ENCODE data around the gene AOAH.

AOAH gene

DNA sequence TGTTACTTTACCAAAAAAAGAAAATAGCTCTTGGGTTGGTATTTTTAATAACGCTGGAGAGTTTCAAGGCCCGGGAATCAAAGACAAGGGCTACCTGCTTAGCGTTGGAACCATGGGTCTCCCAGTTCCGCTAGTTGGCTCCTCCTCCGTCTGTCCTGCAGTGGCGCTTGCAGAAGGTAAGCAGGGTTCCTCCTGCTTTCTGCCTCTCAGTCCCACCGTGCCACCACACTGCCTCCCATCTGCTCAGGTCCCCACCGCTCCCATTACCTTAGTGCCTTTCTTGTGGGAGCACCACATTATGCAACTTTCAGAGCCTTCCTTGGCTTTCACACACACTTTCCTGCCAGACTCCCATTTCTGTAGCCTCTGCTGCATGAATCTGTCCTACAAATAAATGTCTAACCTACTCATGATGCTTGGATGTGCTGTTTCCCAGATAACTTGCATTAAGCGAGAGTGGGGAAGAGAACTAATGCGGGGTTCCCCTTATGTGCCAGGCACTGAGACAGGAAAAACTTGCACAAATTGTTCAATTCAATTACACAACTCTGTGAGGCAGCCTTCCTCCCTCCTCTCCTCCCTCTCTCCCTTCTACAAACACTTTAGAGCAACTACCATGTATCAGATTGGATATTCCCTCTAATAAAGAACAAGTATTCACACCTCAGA, 124.5 kb downstream of the AOAH start:
- no peak for DNase-seq

DNA sequence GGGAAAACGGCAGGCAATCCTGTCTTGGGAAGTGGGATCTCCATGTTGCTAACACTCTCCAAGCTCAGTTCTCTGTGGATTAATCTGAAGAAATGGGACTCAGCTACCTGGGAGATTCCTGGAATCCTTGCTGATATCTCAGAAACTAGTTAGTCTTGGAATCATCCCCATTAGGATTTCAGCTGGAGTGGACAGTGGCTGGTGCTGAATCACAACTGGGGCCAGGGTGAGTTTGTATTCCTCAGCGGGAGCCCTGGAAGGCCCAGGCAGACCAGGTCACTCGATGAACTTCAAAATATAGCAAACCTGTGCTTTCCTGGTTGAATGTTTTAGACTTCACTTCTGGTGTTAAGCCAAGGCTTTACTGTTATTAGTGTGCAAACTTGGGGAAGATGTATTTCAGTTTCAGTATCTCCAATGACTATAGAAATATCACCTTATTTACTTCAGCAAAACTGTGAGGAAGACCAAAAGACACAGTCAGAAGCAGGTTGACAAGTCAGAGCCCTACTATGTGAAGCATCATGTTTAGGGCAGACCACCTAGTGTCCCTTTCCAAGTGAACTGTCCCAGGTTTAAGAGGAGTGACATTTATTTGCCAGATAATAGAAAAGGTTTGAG, 126.1 kb downstream of the AOAH start:
- no peak for DNase-seq

DNA sequence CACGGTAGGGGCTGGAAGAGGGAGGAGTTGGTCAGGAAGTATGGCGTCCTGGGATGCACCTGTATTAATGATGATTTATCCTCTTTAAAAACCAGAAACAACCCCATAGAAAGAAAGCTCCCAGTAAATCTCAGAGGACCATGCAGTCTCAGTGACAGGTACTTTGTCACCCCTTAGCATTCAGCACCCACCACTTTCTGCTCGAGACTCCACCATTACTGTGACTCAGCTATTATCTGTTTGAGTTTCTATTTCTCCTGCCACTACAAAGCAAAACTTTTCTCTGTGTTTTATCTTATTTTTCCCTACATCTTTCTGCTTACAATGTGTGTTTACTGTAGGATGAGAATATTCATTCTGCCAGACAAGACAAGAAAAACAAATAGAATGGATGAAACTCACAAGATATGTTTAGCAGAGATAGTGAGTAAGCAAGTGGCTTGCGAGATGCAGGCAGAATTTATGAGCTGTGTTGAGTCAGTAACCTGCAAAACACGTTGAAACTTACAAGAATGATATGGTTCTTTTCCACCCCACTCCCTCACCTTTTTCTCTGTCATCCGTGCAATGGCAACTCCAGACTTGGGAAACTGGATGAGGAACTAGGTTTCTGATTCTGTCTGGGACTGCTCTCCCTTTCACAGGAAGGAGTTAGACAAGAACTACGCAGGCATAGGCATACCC, 127.1 kb downstream of the AOAH start:
- DNase-seq = no peak

DNA sequence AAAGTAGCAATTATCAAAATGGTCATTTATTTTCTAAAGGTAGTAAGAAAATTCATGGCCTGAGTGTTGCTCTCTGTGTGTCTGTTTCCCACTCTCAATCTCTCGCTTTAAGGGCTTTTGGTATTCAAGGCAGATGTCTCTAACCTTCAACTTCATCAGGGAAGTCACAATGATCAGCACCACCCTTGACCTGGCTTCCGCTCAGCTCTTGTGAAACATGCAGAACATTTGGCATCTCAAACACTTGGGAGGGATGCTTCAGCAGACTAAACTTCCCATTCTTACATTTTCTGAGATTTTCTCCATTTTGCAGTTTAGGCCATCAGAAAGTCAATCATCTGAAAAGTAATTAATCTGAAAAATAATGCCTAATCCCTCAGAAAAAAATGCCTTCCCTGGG, 129.8 kb downstream of the AOAH start:
- no peak for DNase-seq

DNA sequence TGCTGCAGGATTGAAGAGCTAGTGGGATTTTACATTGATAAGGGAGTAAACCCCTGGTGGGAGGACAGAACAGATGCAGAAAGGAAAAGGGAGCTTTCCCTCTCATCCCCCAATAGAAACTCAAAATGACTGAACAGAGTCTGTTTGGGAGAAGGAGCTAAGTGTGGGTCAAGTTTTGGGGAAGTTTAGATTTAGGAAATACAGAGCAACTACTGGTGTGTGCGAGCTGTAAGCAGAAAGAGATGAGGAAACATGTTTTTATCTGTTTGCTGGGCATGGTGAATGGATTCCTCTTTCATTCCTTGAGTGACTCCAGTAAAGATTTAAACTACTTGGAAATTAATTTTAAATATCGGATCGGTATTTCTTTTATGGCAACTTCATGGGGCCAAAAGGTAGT, 132.7 kb downstream of the AOAH start:
- DNase-seq = no peak

DNA sequence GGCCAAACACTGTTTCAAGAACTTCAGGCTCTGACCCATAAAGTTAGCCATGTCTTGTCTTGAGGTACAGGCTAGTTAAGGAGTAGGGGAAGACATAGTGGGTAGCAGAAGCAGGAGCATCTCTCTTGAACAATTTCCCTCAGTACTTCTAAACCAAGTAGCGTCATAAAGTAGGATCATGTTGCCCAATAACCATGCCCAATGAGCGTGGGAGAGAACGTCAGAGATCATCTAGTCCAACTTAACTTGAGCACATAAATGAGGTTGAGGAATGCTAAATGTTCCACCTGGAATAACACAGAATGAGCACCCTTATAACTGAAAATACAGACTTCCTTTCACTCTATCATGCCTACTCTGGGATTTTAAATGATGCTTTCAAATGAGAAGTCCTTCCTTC, 134.9 kb downstream of the AOAH start:
- DNase-seq = no peak

DNA sequence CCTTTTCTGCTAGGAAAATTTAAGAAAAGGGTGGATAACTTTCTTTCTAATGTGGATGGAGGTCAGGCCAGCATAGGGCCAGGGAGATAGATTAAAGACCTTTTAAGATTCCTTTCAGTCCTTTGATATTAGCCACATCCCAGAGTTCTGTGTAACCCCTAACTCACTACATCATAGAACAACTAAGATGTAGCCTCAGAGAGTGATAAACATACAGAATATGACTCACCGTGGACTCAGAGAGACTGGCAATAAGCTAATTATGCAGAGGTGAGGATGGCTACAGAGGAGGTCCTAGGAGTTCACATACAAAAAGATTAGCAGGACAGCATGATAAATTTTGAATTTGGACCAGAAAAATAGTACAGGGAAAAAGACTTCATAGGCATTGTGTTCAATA, 141.0 kb downstream of the AOAH start:
- DNase-seq = no peak

DNA sequence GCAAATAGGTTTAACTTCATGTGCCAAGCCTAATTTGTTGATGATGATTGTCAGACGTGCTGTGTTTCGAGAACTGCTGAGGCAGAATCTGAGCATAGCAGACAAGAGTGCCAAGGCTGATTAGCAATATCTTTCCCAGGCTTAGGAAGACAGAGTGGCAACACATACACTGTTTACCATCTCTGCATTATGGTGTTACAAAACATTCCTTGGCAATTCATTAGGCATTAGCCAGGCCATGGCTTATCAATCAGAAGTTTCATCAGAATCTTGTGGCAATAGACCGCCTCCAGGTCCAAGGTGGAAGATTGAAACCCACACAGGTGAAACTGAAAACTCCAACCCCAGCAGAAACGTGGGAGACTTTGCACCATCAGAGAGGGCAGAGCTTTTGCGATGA, 148.5 kb downstream of the AOAH start:
- no peak for DNase-seq

DNA sequence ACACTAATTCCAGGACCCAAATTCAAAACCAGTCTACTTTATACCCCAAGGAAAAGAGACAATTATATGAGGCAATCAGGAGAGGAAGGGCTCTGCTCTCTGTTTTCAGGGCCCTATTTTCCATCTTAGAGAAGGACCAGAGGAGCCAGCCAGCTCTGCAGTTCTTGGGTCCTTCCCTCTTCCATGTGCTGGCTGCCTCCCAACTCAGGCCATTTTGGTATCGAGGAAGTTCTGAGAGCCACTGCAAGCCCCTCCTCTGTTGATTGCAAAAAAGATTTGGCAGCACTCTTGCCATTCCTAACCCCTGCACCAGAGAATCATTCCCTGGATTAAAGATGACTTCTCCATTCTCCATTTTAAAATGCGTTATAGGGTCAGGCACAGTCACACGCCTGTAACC, 151.2 kb downstream of the AOAH start:
- DNase-seq = no peak

DNA sequence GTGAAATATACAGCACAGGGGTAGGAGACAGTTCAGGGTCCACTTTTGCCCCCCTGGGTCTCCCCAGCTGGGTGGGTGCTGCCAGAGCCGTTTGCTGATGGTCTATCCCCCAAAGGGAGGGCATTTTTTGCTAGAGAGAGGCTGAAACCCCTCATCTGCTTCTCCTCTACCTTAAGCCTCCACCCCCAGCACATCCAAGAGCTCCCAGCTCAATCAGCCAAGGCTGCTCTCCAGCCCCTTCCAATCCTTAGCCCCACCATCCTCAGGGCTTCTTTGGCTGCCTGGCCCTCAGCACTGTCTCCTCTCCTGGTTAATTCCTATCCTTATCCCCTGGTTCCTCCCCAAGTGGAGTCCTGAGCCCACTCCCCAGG, 153.1 kb downstream of the AOAH start:
- no peak for DNase-seq

DNA sequence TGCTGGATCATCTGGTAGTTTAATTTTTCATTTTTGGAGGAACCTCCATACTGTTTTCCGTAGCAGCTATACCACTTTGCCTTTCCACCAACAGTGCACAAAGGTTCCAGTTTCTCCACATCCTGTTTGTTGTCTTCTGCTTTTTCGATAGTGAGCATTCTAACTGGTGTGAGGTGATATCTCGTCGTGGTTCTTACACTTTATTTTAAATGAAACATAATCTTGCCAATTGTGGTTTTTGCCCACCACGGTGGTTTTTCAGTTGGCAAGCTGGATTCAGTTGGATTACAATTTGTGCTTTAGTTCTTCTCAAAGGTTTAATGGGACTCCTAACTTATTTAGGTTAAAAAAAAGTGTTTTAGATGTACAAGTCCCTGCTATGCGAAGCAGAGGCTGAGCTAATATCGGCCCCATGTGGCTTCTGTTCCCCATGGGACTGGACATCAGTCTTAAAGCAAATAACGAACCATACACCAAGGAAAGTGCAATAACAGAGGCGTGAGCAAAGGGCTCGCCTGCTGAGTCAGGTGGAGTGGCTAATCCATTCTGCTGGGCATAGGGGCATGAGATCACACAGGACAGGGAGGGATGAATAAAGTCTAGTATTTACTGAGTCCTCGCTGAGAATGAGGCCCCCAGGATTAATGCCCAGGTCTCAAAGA, 153.6 kb downstream of the AOAH start:
- DNase-seq = no peak

DNA sequence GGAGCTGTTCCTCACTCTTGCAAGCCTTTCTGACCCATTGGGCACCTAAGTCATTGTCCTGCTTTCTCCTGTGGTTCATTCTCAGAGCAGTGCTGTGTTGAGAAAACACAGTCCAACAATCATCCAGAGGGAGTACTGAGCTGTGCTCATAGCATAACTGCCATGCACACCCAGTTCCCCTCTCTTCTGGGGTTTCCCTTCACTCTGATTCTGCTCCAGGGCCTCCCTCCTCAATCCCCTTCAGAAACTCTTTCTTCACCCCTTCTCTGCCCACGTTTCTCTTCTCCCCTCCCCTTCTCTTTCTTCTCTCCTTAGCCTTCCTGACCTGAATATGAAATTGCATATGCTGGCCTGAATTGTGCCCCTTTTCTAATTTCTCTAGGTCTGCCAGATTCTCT, 155.8 kb downstream of the AOAH start:
- DNase-seq = no peak

DNA sequence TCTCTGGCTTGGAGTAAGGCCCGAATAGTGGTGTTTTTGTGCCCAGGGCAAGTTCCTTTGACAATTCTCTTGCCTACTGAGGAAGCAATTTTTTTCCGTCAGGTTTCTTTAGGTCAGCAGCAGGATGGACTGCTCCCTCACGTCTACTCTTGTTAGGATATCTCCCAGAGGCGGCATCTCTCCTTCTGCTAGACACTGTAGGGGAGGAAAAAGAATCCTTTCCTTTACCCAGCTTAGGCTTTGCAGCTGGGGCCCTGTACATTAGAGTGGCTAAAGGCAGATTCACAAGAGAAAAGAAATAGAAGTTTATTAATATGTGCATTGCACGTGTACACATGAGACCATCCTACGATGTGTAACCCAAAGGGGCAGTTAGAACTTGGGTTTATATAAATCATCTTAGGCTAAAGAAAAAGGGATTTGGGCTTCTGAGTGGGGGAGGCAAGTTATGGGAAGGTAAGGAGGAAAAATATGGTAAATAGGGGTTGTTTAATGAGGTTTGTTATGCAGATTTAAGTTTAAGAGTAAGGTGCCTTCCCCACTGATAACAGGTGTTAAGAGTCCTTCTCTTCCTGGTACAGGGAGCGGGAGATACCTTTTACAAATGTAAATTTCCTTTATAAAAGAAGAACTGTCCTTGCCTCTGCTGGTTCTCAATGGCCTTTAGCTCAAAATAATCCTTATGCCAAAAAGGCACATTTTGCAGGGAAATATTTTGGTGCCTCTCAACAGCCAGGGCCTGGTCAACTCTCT, 156.4 kb downstream of the AOAH start:
- no peak for DNase-seq

DNA sequence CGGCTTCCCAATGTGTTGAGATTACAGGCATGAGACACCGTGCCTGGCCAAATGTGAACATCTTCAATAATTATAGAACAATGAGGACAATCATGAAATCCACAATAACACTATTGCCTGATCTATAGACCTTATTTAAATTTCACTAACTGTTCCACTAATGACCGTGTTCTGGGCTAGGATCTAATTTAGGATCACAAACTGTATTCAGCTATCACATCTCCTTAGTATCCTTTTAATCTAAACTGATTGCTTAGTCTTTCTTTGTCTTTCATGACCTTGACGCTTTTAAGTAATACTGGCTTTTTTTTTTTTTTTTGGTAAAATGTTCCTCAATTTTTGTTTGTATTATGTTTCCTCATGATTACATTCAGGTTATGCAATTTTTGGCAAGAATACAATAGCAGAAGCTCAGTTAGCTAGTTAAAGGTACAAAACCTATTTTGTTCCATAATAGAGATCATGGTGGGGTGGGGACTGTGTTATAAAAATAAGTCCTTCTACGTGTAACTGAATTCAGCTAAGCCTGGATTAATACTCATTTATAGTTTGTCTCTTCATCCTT, 158.4 kb downstream of the AOAH start:
- DNase-seq = no peak

DNA sequence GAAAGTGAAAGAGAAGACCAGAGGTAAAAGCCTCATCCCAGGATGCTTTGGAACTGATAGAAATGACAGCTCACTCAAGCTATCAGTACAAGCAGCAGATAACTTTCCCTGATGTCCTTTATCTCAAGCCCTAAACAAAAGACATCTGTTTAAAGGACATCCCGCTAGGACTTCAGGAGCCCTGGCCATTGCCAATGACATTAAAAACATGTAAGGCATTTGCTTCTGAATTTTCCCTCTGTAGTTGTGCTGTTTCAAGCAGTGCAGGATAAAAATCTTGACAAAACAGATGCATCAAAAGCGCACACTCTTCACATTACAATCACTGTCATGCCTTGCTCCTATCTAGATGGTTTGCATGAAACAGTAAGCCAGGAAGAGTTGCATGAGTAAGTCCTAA, 159.8 kb downstream of the AOAH start:
- no peak for DNase-seq

DNA sequence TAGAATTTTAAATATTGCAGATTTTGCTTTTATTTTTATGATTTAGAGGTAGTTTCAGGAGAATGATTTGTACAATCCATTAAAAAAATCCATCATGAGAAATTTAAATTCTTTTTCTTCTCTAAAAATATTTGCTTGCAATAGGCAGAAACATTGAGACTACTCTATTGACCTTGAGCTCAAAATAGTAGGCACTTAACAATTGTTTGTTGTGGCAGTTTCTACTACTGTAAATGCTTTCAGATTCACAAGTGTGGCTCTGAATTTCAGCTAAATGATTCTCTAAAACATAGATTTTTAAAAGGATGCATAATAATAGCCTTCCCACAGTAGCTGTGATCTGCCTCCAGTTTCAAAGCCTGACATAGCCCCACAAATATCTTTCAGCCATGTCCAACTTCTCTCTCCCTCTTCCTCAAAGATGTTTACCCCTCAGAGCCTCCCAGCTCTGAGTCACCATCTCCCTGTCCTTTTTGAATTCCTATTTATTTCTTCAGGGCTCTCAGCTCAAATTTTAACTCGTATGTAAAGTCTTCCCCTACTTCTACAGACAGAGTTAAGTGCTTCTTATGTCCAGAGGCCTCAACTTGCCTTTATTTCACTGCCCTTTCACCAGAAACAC, 160.5 kb downstream of the AOAH start:
- DNase-seq = no peak

DNA sequence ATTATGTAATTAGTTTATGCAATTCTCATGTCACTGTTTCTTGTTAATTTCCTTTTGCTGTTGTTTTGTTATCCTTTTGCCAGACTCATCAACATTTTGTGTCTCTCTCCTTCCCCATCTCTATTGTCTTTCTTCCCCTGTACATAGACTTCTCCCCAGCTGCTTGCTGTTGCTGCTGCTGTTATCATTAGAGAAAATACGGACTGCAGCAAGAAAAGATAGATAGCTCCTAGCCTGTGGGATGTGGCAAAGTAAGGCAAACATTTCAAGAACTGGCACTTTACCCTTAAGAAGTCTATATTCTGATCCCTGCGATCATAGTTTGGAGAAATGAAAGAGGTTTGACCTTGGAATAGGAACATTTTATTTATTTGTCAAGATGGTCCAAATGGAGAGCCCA, 162.2 kb downstream of the AOAH start:
- DNase-seq = no peak

DNA sequence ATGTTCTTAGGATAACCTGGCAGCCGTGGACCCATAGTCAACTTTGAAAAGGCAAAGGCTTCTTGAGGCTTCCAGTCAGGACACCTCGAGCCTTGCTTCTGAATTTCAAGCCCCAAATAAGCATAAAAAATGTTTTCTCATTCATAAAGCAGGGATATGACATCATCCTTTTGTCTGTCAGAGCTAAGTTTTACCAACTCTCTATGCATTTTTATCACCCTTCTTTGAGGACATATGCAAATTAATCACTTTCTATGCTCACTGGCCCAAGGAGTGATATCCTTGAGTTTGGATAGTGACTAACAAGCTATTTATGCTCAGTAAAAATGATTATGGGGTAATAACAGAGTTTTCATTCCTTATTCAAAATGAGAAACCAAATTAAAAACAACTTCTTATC, 175.3 kb downstream of the AOAH start:
- DNase-seq = no peak

DNA sequence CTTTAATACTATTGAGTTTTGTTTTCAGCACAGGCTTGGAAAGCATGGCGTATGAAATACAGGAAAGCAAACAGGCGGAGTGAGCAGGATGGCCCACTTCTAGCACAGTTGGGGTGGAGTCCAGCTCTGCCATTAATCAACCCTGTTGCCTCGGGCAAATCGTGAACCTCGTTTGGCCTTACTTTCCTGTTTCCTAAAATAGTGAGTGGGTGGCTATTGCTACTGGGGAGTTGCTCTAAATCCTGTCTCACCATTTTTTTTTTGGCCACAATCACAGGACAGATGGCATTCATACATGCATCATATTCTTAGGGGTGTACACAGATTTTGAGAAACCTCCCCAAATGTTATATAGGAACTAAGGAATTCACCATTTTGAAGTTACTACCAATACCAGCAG, 176.9 kb downstream of the AOAH start:
- no peak for DNase-seq

DNA sequence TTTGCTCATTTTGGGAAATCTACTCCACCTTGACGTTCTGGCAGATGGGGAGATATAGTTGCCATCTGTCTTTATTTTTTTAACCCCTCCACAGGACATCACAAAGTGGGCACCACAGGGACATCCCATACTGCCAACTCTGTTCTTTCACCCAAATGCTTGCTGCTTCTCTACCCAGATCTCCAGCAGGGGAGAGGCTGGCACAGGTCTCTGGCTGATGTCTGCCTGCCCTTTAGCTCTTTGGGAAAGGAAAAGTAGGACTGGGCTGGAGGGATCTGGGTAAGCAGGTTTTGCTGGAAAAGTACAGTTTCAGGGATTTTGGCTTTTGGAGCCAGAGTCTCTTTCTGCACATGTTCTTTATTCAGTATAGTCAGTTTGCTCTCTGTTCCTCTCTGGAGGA, 178.0 kb downstream of the AOAH start:
- no peak for DNase-seq

DNA sequence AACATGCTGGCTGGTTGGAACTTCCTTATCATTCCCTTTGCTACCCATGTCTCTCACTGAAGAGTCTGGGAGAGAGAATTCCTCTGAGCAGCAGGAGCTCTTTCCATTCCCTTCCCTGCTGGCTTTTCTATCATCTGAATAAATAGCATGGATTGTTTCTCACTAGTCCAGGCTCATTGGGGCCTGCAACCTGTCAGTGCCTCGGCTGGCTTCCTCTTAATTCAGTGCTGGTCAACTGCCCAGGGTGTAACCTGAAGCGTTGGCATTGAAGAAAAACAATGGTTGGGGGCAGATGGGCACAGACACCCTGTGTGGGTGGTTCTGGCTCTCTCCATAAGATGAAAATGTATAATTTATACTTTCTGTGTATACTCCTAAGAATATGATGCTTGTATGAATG, 179.0 kb downstream of the AOAH start:
- no peak for DNase-seq

DNA sequence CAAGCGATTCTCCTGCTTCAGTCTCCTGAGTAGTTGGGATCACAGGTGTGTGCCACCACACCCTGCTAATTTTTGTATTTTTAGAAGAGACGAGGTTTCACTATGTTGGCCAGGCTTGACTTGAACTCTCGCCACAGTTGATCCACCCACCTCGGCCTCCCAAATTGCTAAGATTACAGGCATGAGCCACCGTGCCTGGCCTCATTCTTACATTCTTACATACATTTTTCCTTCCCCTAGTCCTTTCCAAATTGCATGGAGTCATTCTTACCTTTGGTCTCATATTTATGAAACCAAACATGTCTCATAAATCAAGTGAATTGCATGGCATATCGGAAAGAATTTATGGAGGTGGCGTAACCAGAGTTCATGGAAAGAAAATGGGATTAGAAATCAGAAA, 186.2 kb downstream of the AOAH start:
- no peak for DNase-seq
